WTC11 (cell line): Measurements from ENCODE around the gene MIX23. TPM values are rescaled to one million over a fixed set of nuclear protein-coding genes. Genes with fewer than 3 reads are reported as not detected.

Source experiments
- ATAC-seq: fragments of 200-7000 bp; cut with Tn5 transposase; 2 replicates; pipeline ENCODE4 v1.10.0; 2021; ENCODE audit warnings: mild to moderate bottlenecking, moderate library complexity
- CTCF ChIA-PET: fragments of 300-600 bp; sonication (Branson Sonifier 250); formaldehyde crosslinking; loops from one replicate; lab custom pipeline; 2021; ENCODE audit warnings: antibody characterized with exemption; lab: Charles Lee
- POLR2A ChIA-PET: fragments of 350-600 bp; sonication (Branson Sonifier 250); formaldehyde crosslinking; loops from one replicate; lab custom pipeline; 2021; ENCODE audit warnings: antibody characterized with exemption; lab: Charles Lee
- DNase-seq: peaks from one replicate; pipeline ENCODE4 v3.0.0; 2021; ENCODE audit warnings: low spot score
- H3K27ac Mint-ChIP-seq: 2 replicates; pipeline ENCODE4 v1.8.0; 2021; ENCODE audit warnings: mixed read lengths
- H3K27me3 Mint-ChIP-seq: 2 replicates; pipeline ENCODE4 v1.8.0; 2021; ENCODE audit warnings: low read depth, mild to moderate bottlenecking, moderate library complexity, mixed read lengths
- H3K36me3 Mint-ChIP-seq: 2 replicates; pipeline ENCODE4 v1.8.0; 2021; ENCODE audit warnings: mixed read lengths
- H3K4me1 Mint-ChIP-seq: 2 replicates; pipeline ENCODE4 v1.8.0; 2022; ENCODE audit warnings: mixed read lengths
- H3K4me3 Mint-ChIP-seq: 2 replicates; pipeline ENCODE4 v1.8.0; 2021; ENCODE audit warnings: mild to moderate bottlenecking, moderate library complexity, mixed read lengths
- H3K9me3 Mint-ChIP-seq: 2 replicates; pipeline ENCODE4 v1.8.0; 2021; ENCODE audit warnings: mixed read lengths
- ATF6 ChIP-seq: sonication (generic); formaldehyde crosslinking; IDR thresholded peaks from 2 replicates; pipeline ENCODE4 v1.8.1; 2023; ENCODE audit warnings: mild to moderate bottlenecking, missing genetic modification reagents
- CREB1 ChIP-seq: sonication (generic); formaldehyde crosslinking; IDR thresholded peaks from 2 replicates; pipeline ENCODE4 v1.8.0; 2023; ENCODE audit warnings: mild to moderate bottlenecking, missing genetic modification reagents
- CTCF ChIP-seq: fragments of 200-600 bp; IDR thresholded peaks from 2 replicates; pipeline ENCODE4 v1.8.0; 2022; ENCODE audit warnings: antibody characterized with exemption
- ETV6 ChIP-seq: sonication (generic); formaldehyde crosslinking; IDR thresholded peaks from 2 replicates; pipeline ENCODE4 v1.8.1; 2022; ENCODE audit warnings: mild to moderate bottlenecking, missing genetic modification reagents
- FOXJ3 ChIP-seq: sonication (generic); formaldehyde crosslinking; IDR thresholded peaks from 2 replicates; pipeline ENCODE4 v1.9.0; 2021; ENCODE audit warnings: missing genetic modification reagents, mild to moderate bottlenecking, borderline replicate concordance
- FOXP4 ChIP-seq: sonication (generic); formaldehyde crosslinking; IDR thresholded peaks from 2 replicates; pipeline ENCODE4 v1.8.0; 2022; ENCODE audit warnings: mild to moderate bottlenecking, missing genetic modification reagents
- HMGA2 ChIP-seq: fragments of 250-450 bp; sonication (Bioruptor Pico); IDR thresholded peaks from 2 replicates; pipeline ENCODE4 v1.4.0; 2021; ENCODE audit warnings: mild to moderate bottlenecking, moderate library complexity
- JUN ChIP-seq: sonication (generic); formaldehyde crosslinking; IDR thresholded peaks from 2 replicates; pipeline ENCODE4 v1.8.0; 2023; ENCODE audit warnings: mild to moderate bottlenecking, missing genetic modification reagents
- MXD4 ChIP-seq: fragments of 250-450 bp; sonication (Bioruptor Pico); IDR thresholded peaks from 2 replicates; pipeline ENCODE4 v1.8.0; 2021; ENCODE audit warnings: mild to moderate bottlenecking, moderate library complexity, borderline replicate concordance
- NR2C2 ChIP-seq: sonication (generic); formaldehyde crosslinking; IDR thresholded peaks from 2 replicates; pipeline ENCODE4 v1.8.0; 2022; ENCODE audit warnings: mild to moderate bottlenecking, missing genetic modification reagents
- PRRX2 ChIP-seq: fragments of 250-450 bp; sonication (Bioruptor Pico); IDR thresholded peaks from 2 replicates; pipeline ENCODE4 v1.8.0; 2021; ENCODE audit warnings: mild to moderate bottlenecking
- RELA ChIP-seq: sonication (generic); formaldehyde crosslinking; IDR thresholded peaks from 2 replicates; pipeline ENCODE4 v1.8.1; 2022; ENCODE audit warnings: missing genetic modification reagents, mild to moderate bottlenecking, borderline replicate concordance
- RORB ChIP-seq: fragments of 250-450 bp; sonication (Bioruptor Pico); IDR thresholded peaks from 2 replicates; pipeline ENCODE4 v1.9.0; 2021; ENCODE audit warnings: mild to moderate bottlenecking
- SOX15 ChIP-seq: fragments of 250-450 bp; sonication (Bioruptor Pico); IDR thresholded peaks from 2 replicates; pipeline ENCODE4 v1.9.0; 2021; ENCODE audit warnings: mild to moderate bottlenecking
- ZNF138 ChIP-seq: sonication (generic); formaldehyde crosslinking; conservative IDR thresholded peaks from 2 replicates; pipeline ENCODE4 v1.8.1; 2022; ENCODE audit warnings: mild to moderate bottlenecking, moderate library complexity, missing genetic modification reagents
- ZNF317 ChIP-seq: sonication (generic); formaldehyde crosslinking; IDR thresholded peaks from 2 replicates; pipeline ENCODE4 v1.8.1; 2023; ENCODE audit warnings: low read depth, mild to moderate bottlenecking, moderate library complexity, missing genetic modification reagents, borderline replicate concordance
- ZNF423 ChIP-seq: fragments of 250-450 bp; sonication (Bioruptor Pico); IDR thresholded peaks from 2 replicates; pipeline ENCODE4 v2.1.2; 2022; ENCODE audit warnings: mild to moderate bottlenecking, moderate library complexity
- total RNA-seq: library from RNA; stranded (reverse); gene quantifications from 3 replicates; pipeline ENCODE4 v1.2.3, GENCODE V29; 2021
- TF ChIP-seq, protein P1 (sequence below): sonication (generic); formaldehyde crosslinking; IDR thresholded peaks from 2 replicates; pipeline ENCODE4 v1.8.0; 2022; ENCODE audit warnings: mild to moderate bottlenecking, missing genetic modification reagents
- TF ChIP-seq, protein P2 (sequence below): sonication (generic); formaldehyde crosslinking; IDR thresholded peaks from 2 replicates; pipeline ENCODE4 v1.8.1; 2023; ENCODE audit warnings: mild to moderate bottlenecking, moderate library complexity, missing genetic modification reagents
- TF ChIP-seq, protein P3 (sequence below): sonication (generic); formaldehyde crosslinking; IDR thresholded peaks from 2 replicates; pipeline ENCODE4 v1.8.0; 2022; ENCODE audit warnings: mild to moderate bottlenecking, missing genetic modification reagents

Gene MIX23
- total RNA-seq, 1 experiment from 2014 or later = 81.7 TPM

GRCh38 chr3:122332551-122332950, 50.5 kb downstream of the MIX23 start (continued):
- no peak for TF ChIP-seq FOXP4 (CRISPR knock-in tag)
- no peak for TF ChIP-seq CREB1 (CRISPR knock-in tag)
- TF ChIP-seq MXD4 (CRISPR knock-in tag) = no peak
- no peak for TF ChIP-seq JUN (CRISPR knock-in tag)
- TF ChIP-seq SOX15 (CRISPR knock-in tag) = no peak
- TF ChIP-seq, all 79 proteins: peak for 0

- Mint-ChIP-seq H3K4me1 (no peaks in the 10 kb centered on the region), H3K9me3 (no peaks in the 10 kb centered on the region), H3K27me3 (peaks cover 5% of the 10 kb centered on the region), H3K4me3 (no peak overlapping the region), H3K36me3 (no peaks in the 10 kb centered on the region), H3K27ac (no peak overlapping the region)
- DNase-seq (peak; percentile 15), ATAC-seq (no peak)
- CTCF ChIA-PET = no interaction called here
- TF ChIP-seq RELA (CRISPR knock-in tag) (no peak), FOXP4 (CRISPR knock-in tag) (no peak), ZNF317 (CRISPR knock-in tag) (no peak), HMGA2 (CRISPR knock-in tag) (no peak), FOXJ3 (CRISPR knock-in tag) (no peak), SOX15 (CRISPR knock-in tag) (no peak), ZNF423 (CRISPR knock-in tag) (no peak)
- POLR2A ChIA-PET = no interaction called here
Measured at GRCh38 chr3:122331886-122332285, 51.1 kb downstream of the MIX23 start.

DNA sequence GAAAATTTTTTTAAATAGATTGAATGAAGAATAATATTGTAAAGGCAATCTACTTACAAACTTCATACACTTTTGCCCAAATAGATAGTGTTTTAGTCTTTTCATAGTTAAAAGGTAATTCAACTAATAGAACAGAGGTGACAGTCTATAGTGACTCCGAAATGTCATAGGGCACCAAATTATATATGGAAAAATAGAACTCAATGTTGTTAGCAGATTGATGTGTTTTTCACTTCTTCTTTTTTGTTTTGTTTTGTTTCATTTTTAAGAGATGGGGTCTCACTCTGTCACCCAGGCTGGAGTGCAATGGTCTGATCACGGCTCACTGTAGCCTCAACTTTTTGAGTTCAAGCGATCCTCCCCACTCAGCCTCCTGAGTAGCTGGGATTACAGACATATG, 57.3 kb downstream of the MIX23 start:
- Mint-ChIP-seq H3K4me3 (no peak overlapping the region), H3K27ac (no peak overlapping the region), H3K4me1 (no peaks in the 10 kb centered on the region), H3K27me3 (no peaks in the 10 kb centered on the region), H3K9me3 (peaks cover 4% of the 10 kb centered on the region; the same call in 1 of the 2 replicates), H3K36me3 (no peaks in the 10 kb centered on the region)
- ChIA-PET CTCF (interaction anchor here (2.2 kb wide), 1 partner anchor 10 kb away, joined by 9 read pairs; no protein-coding TSS in a partner anchor), POLR2A (no interaction called here)
- ATAC-seq (no peak), DNase-seq (no peak)
- TF ChIP-seq ATF6 (no peak), NR2C2 (CRISPR knock-in tag) (no peak), CTCF (no peak), PRRX2 (CRISPR knock-in tag) (no peak), ETV6 (CRISPR knock-in tag) (no peak), ZNF138 (CRISPR knock-in tag) (no peak), JUN (CRISPR knock-in tag) (no peak), RORB (CRISPR knock-in tag) (no peak)
- TF ChIP-seq, protein P1, sequence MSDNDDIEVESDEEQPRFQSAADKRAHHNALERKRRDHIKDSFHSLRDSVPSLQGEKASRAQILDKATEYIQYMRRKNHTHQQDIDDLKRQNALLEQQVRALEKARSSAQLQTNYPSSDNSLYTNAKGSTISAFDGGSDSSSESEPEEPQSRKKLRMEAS = no peak
- TF ChIP-seq, protein P2, sequence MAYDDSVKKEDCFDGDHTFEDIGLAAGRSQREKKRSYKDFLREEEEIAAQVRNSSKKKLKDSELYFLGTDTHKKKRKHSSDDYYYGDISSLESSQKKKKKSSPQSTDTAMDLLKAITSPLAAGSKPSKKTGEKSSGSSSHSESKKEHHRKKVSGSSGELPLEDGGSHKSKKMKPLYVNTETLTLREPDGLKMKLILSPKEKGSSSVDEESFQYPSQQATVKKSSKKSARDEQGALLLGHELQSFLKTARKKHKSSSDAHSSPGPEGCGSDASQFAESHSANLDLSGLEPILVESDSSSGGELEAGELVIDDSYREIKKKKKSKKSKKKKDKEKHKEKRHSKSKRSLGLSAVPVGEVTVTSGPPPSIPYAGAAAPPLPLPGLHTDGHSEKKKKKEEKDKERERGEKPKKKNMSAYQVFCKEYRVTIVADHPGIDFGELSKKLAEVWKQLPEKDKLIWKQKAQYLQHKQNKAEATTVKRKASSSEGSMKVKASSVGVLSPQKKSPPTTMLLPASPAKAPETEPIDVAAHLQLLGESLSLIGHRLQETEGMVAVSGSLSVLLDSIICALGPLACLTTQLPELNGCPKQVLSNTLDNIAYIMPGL (CRISPR knock-in tag) = no peak
- TF ChIP-seq, protein P3, sequence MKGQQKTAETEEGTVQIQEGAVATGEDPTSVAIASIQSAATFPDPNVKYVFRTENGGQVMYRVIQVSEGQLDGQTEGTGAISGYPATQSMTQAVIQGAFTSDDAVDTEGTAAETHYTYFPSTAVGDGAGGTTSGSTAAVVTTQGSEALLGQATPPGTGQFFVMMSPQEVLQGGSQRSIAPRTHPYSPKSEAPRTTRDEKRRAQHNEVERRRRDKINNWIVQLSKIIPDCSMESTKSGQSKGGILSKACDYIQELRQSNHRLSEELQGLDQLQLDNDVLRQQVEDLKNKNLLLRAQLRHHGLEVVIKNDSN (CRISPR knock-in tag) = no peak
